Psoas muscle (tissue), 8 donors: ENCODE measurements around the gene KRTAP10-12. TPM values are rescaled to one million over a fixed set of nuclear protein-coding genes. Genes with fewer than 3 reads are reported as not detected.

Experiments
- ATAC-seq, 4 donors: fragments of 200-7000 bp; cut with Tn5 transposase; one replicate each; pipeline ENCODE4 v1.9.1; 2020; ENCODE audit warnings: moderate library complexity in 3 of 4, mild to moderate bottlenecking in 2 of 4
- DNase-seq, 2 donors: peaks; one replicate each; pipeline ENCODE4 v3.0.0-alpha.2; 2020
- H3K27ac ChIP-seq: fragments of 200-600 bp; one replicate; pipeline ENCODE4 v1.8.0; 2022
- H3K27me3 ChIP-seq, 3 donors: fragments of 200-600 bp in 1 of 3; one replicate each; pipeline versions ENCODE4 v1.6.1 to v1.8.0; 2013 to 2022; ENCODE audit warnings: low read length in 2 of 3, mild to moderate bottlenecking in 2 of 3, moderate library complexity in 1 of 3; ENCODE audit not compliant: insufficient read depth in 3 of 3
- H3K36me3 ChIP-seq, 2 donors: fragments of 200-600 bp in 1 of 2; one replicate each; pipeline versions ENCODE4 v1.6.1 to v1.8.0; 2013 to 2022; ENCODE audit warnings: low read depth in 1 of 2, mild to moderate bottlenecking in 1 of 2, moderate library complexity in 1 of 2; ENCODE audit not compliant: insufficient read depth in 1 of 2
- H3K4me1 ChIP-seq: fragments of 200-600 bp; one replicate; pipeline ENCODE4 v1.8.0; 2022
- H3K4me3 ChIP-seq: fragments of 200-600 bp; one replicate; pipeline ENCODE4 v1.8.0; 2022; ENCODE audit warnings: mild to moderate bottlenecking
- H3K9me3 ChIP-seq: fragments of 200-600 bp; one replicate; pipeline ENCODE4 v1.8.0; 2022
- CTCF ChIP-seq: fragments of 200-600 bp; IDR thresholded peaks from one replicate; pipeline ENCODE4 v1.8.0; 2022; ENCODE audit warnings: antibody characterized with exemption
- WGBS, 3 donors: extraction: QIAGEN DNeasy Blood & Tissue Kit; methylation state at CpG; one replicate each; pipeline versions ENCODE4 v1.1.6 to v1.1.7; 2013; 5-methylcytosine and 5-hydroxymethylcytosine counted together
- intact Hi-C, 2 donors: fragments of 100-400 bp; cut with DNase I; formaldehyde crosslinking; loops; one replicate each; pipeline versions ENCODE4 v1.11.0 to v1.14.2; 2022
- polyA plus RNA-seq, 3 donors: library from polyadenylated mRNA; stranded (reverse); fragments of 200-250 nt; gene quantifications; one replicate each; pipeline ENCODE4 v1.2.3, GENCODE V29; 2013
- total RNA-seq, 4 donors: library from RNA; stranded (reverse); fragmentation: NEBNext Ultra II Directional in 2 of 4; extraction: Animal tissue kit (Norgen Biotek cat#: 25700) in 2 of 4; gene quantifications; one replicate each; pipeline versions ENCODE4 v1.2.1 to v1.2.4, GENCODE V29; 2021 to 2023
- donor health status: healthy with polysubstance abuse.
- donor health status: DM: no; HTN: no; CAD: no; lungs with moderate emphysema.
- donor health status: Bipolar disorder and iron deficiency.
- donor health status: healthy.
- donor health status: DM: yes; HTN: yes; CAD: no.
- donor health status: DM: no; HTN: no; CAD: no.
- donor health status: DM: no; HTN: no; CAD: no.
- donor health status: DM: yes; HTN: yes; CAD: no.

The KRTAP10-12 gene
- total and polyA plus RNA-seq, 7 donors, result not detected

GRCh38 chr21:44701541-44701940 is 4.6 kb downstream of the KRTAP10-12 start:
- DNase-seq, result no peak
- intact Hi-C loops, result no loop called here
- no peak for TF ChIP-seq CTCF
- WGBS, 3 donors, result 11 to 16% (median 14%) methylated on average over 11 to 12 of the region's 12 CpGs
- Histone ChIP-seq H3K9me3 (no peaks in the 10 kb centered on the region), H3K4me1 (no peaks in the 10 kb centered on the region), H3K27me3 (peaks cover 5 to 87% (median 41%) of the 10 kb centered on the region in 3 donors), H3K36me3 (no peaks in the 10 kb centered on the region), H3K27ac (no peak overlapping the region), H3K4me3 (no peak overlapping the region)
- no peak for ATAC-seq

- 30 to 47% (median 42%) methylated on average over 18 to 21 of the region's 22 CpGs for WGBS, 3 donors
- DNase-seq (peak in 1 of 2 donors; percentile 35), ATAC-seq (no peak)
- Histone ChIP-seq H3K36me3 (no peaks in the 10 kb centered on the region), H3K9me3 (no peaks in the 10 kb centered on the region), H3K4me1 (no peaks in the 10 kb centered on the region), H3K4me3 (no peak overlapping the region), H3K27ac (no peak overlapping the region), H3K27me3 (peaks cover 5 to 92% (median 46%) of the 10 kb centered on the region in 3 donors)
- TF ChIP-seq CTCF, result no peak
- intact Hi-C loops, result no loop called here
These were observed 5.4 kb downstream of the KRTAP10-12 start for GRCh38 chr21:44702111-44702972.

GRCh38 chr21:44702973-44703730 is 6.2 kb downstream of the KRTAP10-12 start:
- no peaks in the 10 kb centered on the region for H3K4me1 ChIP-seq

More at GRCh38 chr21:44702973-44703730, 6.2 kb downstream of the KRTAP10-12 start:
- ATAC-seq, result no peak
- H3K36me3 ChIP-seq, result no peaks in the 10 kb centered on the region
- TF ChIP-seq CTCF, result no peak
- no peaks in the 10 kb centered on the region for H3K9me3 ChIP-seq
- intact Hi-C loops, result no loop called here
- DNase-seq, result peak in 1 of 2 donors; percentile 17
- peaks cover 5 to 91% (median 46%) of the 10 kb centered on the region in 3 donors for H3K27me3 ChIP-seq
- WGBS, 3 donors, result 45 to 49% (median 46%) methylated on average over 14 to 16 of the region's 16 CpGs
- no peak overlapping the region for H3K27ac ChIP-seq
- H3K4me3 ChIP-seq, result no peak overlapping the region
